GM23338 (cell line): Measurements from ENCODE around the gene GLDC. TPM values are rescaled to one million over a fixed set of nuclear protein-coding genes. Genes with fewer than 3 reads are reported as not detected.

ENCODE experiments used
- ATAC-seq: fragments of 200-7000 bp; cut with Tn5 transposase; 3 replicates; pipeline ENCODE4 v1.9.1; 2020
- DNase-seq: peaks from one replicate; pipeline ENCODE4 v3.0.0-alpha.2; 2015; ENCODE audit warnings: low spot score
- H2AFZ ChIP-seq: fragments of 200-600 bp; sonication (generic); 2 replicates; pipeline ENCODE4 v1.8.0; 2016; ENCODE audit warnings: antibody characterized with exemption, mild to moderate bottlenecking, moderate library complexity
- H3F3A ChIP-seq: fragments of 200-600 bp; sonication (generic); replicated peaks from 2 replicates; pipeline ENCODE4 v1.8.0; 2017; ENCODE audit warnings: antibody characterized with exemption, mixed run types, low read depth
- H3K27ac ChIP-seq: fragments of 200-600 bp; sonication (generic); 2 replicates; pipeline ENCODE4 v1.6.1; 2016; ENCODE audit warnings: low read depth
- H3K27me3 ChIP-seq: fragments of 200-600 bp; sonication (generic); 2 replicates; pipeline ENCODE4 v1.8.0; 2016; ENCODE audit warnings: mild to moderate bottlenecking, mixed run types, moderate library complexity; ENCODE audit not compliant: insufficient read depth
- H3K36me3 ChIP-seq: fragments of 200-600 bp; sonication (generic); 2 replicates; pipeline ENCODE4 v1.8.0; 2016; ENCODE audit warnings: mild to moderate bottlenecking; ENCODE audit not compliant: insufficient read depth
- H3K4me1 ChIP-seq: fragments of 200-600 bp; sonication (generic); 2 replicates; pipeline ENCODE4 v1.8.0; 2016; ENCODE audit warnings: mild to moderate bottlenecking, moderate library complexity; ENCODE audit not compliant: insufficient read depth
- H3K4me2 ChIP-seq: fragments of 200-600 bp; sonication (generic); 2 replicates; pipeline ENCODE4 v1.7.1; 2017; ENCODE audit warnings: mixed run types
- H3K4me3 ChIP-seq: fragments of 200-600 bp; sonication (generic); 2 replicates; pipeline ENCODE4 v1.6.1; 2016; ENCODE audit warnings: mixed run types
- H3K79me2 ChIP-seq: fragments of 200-600 bp; sonication (generic); replicated peaks from 2 replicates; pipeline ENCODE4 v1.8.0; 2017; ENCODE audit warnings: mild to moderate bottlenecking; ENCODE audit not compliant: insufficient read depth
- H3K9me2 ChIP-seq: fragments of 200-600 bp; sonication (generic); 2 replicates; pipeline ENCODE4 v1.8.0; 2017; ENCODE audit not compliant: insufficient read depth
- H4K20me1 ChIP-seq: fragments of 200-600 bp; sonication (generic); replicated peaks from 2 replicates; pipeline ENCODE4 v1.8.0; 2017; ENCODE audit warnings: mild to moderate bottlenecking; ENCODE audit not compliant: insufficient read depth
- H3K27ac Mint-ChIP-seq: 2 replicates; pipeline ENCODE4 v1.8.0; 2020; ENCODE audit warnings: inconsistent platforms, mild to moderate bottlenecking, moderate library complexity, mixed read lengths
- H3K27me3 Mint-ChIP-seq: 3 replicates; pipeline ENCODE4 v1.8.0; 2022; ENCODE audit warnings: low read depth, mild to moderate bottlenecking, moderate library complexity, mixed read lengths, inconsistent platforms; ENCODE audit not compliant: insufficient read depth, poor library complexity
- H3K36me3 Mint-ChIP-seq: 3 replicates; pipeline ENCODE4 v1.8.0; 2021; ENCODE audit warnings: low read depth, mild to moderate bottlenecking, inconsistent platforms, moderate library complexity, mixed read lengths
- H3K4me1 Mint-ChIP-seq: 3 replicates; pipeline ENCODE4 v1.8.0; 2020; ENCODE audit warnings: mild to moderate bottlenecking, inconsistent platforms, mixed read lengths
- H3K4me3 Mint-ChIP-seq: 3 replicates; pipeline ENCODE4 v1.8.0; 2021; ENCODE audit warnings: moderate library complexity, mild to moderate bottlenecking, inconsistent platforms, mixed read lengths
- H3K9me3 Mint-ChIP-seq: 3 replicates; pipeline ENCODE4 v1.8.0; 2020; ENCODE audit warnings: moderate library complexity, mild to moderate bottlenecking, inconsistent platforms, mixed read lengths
- CREB1 ChIP-seq: fragments of 250-450 bp; sonication (Bioruptor Pico); IDR thresholded peaks from 2 replicates; pipeline ENCODE4 v1.5.0; 2020; ENCODE audit warnings: low read depth, mild to moderate bottlenecking, moderate library complexity
- CTCF ChIP-seq, 2 experiments: fragments of 200-600 bp in 1 of 2; sonication (generic) in 1 of 2; conservative IDR thresholded peaks; 2 replicates each; pipeline versions ENCODE4 v1.5.1 to v1.6.1; 2016 to 2017; ENCODE audit warnings: antibody characterized with exemption in 2 of 2, low read depth in 2 of 2, mild to moderate bottlenecking in 2 of 2, moderate library complexity in 1 of 2
- ETS1 ChIP-seq: IDR thresholded peaks from 2 replicates; pipeline ENCODE4 v1.6.1; 2016; ENCODE audit warnings: antibody characterized with exemption
- EZH2phosphoT487 ChIP-seq: fragments of 200-600 bp; sonication (generic); IDR thresholded peaks from one replicate; pipeline ENCODE4 v1.8.1; 2018; ENCODE audit warnings: antibody characterized with exemption; ENCODE audit not compliant: unreplicated experiment
- JUNB ChIP-seq: IDR thresholded peaks from one replicate; pipeline ENCODE4 v1.6.1; 2016; ENCODE audit warnings: antibody characterized with exemption; ENCODE audit not compliant: unreplicated experiment
- REST ChIP-seq: IDR thresholded peaks from one replicate; pipeline ENCODE4 v1.6.1; 2018; ENCODE audit warnings: antibody characterized with exemption; ENCODE audit not compliant: unreplicated experiment
- ZNF114 ChIP-seq: fragments of 250-450 bp; sonication (Bioruptor Pico); IDR thresholded peaks from 2 replicates; pipeline ENCODE4 v1.5.0; 2020; ENCODE audit warnings: mild to moderate bottlenecking, moderate library complexity
- ZNF462 ChIP-seq: fragments of 250-450 bp; sonication (Bioruptor Pico); IDR thresholded peaks from 2 replicates; pipeline ENCODE4 v1.5.0; 2020; ENCODE audit warnings: mild to moderate bottlenecking, moderate library complexity
- polyA plus RNA-seq: library from polyadenylated mRNA; unstranded; fragments of >200 nt; fragmentation: Nextera tagmentation; extraction: Ambion mirVana; gene quantifications from 2 replicates; pipeline ENCODE4 v1.2.1, GENCODE V29; 2016
- total RNA-seq: library from RNA; depleted of rRNA; stranded (reverse); fragments of >200 nt; shearing (Covaris generic); gene quantifications from 2 replicates; pipeline ENCODE4 v1.2.3, GENCODE V29; 2014

GLDC gene
- total and polyA plus RNA-seq, 2 experiments from 2014 or later, result 63.5 to 139 TPM

GRCh38 chr9:6660512-6660911, 15.0 kb upstream of the GLDC start:
- no peak overlapping the region for H3K27ac Mint-ChIP-seq
- H3K4me3 Mint-ChIP-seq, result no peak overlapping the region
- DNase-seq, result no peak
- Histone ChIP-seq H3K27me3 (no peaks in the 10 kb centered on the region), H3K9me2 (no peaks in the 10 kb centered on the region), H2AFZ (no peak overlapping the region), H3K27ac (no peak overlapping the region), H3K79me2 (peaks cover 15% of the 10 kb centered on the region), H3K4me3 (no peak overlapping the region), H3K36me3 (no peaks in the 10 kb centered on the region), H3K4me1 (peaks cover 5% of the 10 kb centered on the region; the same call in 1 of the 2 replicates), H3F3A (0 out of 2 replicates have a peak, but pooled peaks cover 6% of the 10 kb centered on the region), H3K4me2 (no peak overlapping the region), H4K20me1 (peaks cover 5% of the 10 kb centered on the region)
- TF ChIP-seq ZNF114 (no peak), EZH2phosphoT487 (no peak), REST (no peak), ETS1 (no peak), JUNB (no peak), CTCF (conservative IDR thresholded peaks at IDR 0.05; ENCODE audit: low read depth in 2 of 2) (no peak), ZNF462 (CRISPR knock-in tag) (no peak), CREB1 (no peak)
- peaks cover 2% of the 10 kb centered on the region for H3K36me3 Mint-ChIP-seq
- H3K27me3 Mint-ChIP-seq, result peaks cover 3% of the 10 kb centered on the region
- no peaks in the 10 kb centered on the region; the same call in 2 of the 3 replicates for H3K9me3 Mint-ChIP-seq
- H3K4me1 Mint-ChIP-seq, result peaks cover 12% of the 10 kb centered on the region
- ATAC-seq, result no peak
